Hindlimb muscle (tissue), 1 donor: ENCODE results near the gene CLEC7A. TPM values are rescaled to one million over a fixed set of nuclear protein-coding genes. Genes with fewer than 3 reads are reported as not detected.

Experiments used
- DNase-seq: peaks from one replicate; pipeline ENCODE4 v3.0.0-alpha.2; 2013
- polyA plus RNA-seq: library from polyadenylated mRNA; unstranded; fragments of 120-200 nt; gene quantifications from one replicate; pipeline ENCODE4 v1.2.1, GENCODE V29; 2013; ENCODE audit not compliant: insufficient read length

Gene CLEC7A
- polyA plus RNA-seq, 1 donor: 4.2 TPM

DNA sequence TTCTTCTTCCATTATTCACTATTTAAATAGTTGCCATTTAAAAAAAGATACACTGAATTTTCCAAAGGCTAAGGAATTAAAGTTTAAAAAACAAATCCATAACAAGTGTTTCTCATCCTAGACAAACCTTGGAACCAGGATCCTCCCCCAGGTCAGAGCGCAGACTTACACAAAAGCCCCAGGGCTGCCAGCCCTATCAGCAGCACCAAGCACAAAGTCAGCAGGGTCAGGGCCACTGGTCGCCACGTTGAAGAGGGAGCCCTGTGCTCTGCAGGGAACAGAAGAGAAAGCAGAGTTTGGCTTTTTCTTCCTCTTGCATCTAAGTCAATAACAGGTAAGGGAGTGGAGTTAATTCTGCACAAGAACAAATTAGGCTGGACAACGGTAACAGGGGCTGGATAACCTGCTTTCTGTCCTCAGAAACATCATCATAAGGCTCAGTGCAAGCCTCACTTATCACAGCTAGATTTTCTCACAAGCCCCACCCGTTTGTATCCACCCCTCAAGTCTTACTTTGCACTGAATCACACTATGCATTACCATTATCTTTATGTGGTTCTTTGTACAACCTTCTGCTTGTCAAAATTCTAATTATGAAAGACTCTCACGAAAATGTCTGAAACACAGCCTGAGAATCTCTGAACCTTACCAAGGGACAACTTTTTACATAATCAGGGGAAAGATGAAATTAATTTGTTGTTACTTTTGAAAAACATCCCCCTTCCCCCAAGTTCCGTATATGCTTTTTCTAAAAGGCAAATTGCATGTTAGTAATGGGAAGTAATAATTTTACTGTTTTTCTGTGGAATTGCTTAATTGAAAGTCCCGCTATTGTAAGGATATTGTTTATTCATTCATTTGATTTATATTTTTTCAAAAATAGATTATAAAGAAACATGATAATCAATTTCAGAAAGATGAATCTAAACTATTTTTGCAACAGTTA is 40.8 kb downstream of the CLEC7A start:
- DNase-seq: no peak

GRCh38 chr12:10088031-10088430 is 42.0 kb downstream of the CLEC7A start:
- DNase-seq: no peak

DNA sequence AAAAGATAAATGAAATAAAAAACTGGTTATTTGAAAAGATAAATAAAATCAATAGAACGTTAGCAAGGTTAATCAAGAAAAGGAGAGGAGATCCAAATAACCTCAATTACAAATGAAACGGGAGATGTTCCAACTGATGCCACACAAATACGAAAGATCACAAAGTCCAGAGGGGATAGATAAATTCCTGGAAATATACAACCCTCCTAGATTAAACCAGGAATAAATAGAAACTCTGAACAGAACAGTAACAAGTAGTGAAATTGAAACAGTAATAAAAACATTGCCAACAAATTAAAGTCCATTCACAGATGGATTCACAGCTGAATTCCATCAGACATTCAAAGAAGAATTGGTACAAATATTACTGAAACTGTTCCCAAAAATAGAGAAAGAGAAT is 43.6 kb downstream of the CLEC7A start:
- DNase-seq: no peak

DNA sequence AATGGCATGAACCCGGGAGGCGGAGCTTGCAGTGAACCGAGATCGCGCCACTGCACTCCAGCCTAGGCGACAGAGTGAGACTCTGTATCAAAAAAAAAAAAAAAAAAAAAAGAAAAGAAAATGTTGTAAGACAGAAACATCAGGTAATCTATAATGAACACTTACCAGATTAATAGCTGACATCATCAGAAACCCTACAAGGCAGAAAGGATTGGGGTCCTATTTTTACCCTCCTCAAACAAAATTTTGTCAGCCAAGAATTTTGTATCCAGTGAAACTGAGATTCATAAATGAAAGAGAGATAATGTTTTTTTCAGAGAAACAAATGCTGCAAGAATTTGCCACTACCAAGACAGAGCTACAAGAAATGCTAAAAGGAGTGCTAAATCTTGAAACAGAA is 45.3 kb downstream of the CLEC7A start:
- DNase-seq: no peak

DNA sequence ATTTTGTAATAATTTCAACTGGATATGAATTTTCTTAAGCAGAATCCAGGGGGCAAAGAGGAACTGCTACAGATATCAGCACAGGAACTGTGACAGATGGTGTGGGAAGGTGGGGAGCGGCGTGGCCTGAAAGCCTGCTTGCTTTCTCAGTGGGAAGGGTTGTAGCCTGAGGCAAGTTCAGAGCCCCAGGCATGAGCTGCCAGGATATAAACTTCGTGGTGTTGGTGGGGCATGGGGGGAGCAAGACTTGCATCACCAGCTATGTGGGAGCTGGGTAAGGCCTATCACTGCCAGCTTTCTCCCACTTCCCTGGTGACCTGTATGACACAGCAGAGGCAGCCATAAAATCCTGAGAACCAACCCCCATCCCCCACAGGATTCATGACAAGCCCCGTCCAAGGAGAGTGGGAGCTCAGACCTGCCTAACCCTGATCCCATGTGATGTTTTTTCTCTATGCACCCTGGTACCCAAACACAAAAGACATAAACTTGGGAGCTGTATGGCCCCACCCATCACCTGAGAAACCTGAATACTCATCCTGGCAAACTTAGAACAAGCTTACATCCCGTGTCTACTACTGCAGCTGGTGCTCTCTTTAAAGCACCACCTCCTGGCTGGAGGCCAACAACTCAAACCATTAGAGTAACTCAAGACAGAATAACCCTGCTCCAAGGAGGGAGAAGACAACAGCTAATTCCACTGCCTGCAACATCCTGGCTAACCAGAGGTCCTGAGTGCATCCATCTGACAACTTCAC is 47.7 kb downstream of the CLEC7A start:
- DNase-seq: no peak

DNA sequence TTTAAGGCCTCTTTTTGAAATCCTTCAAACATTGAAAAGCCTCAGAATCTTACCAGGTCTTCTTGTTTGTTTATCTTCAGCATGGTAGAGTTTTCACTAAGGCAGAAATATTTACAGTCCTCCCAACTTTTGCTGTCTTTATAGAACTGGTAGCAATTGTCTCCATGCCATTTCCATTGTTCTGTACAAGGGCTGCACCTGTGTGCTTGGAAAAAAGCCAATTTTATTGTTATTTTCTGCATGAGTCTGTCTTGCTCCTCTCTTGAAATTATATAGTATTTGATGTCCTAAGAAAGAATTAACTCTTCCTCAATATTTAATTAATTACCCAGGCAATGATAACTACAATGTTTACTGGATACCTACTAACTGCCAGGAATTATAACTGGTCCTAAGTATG is 54.5 kb downstream of the CLEC7A start:
- no peak for DNase-seq

DNA sequence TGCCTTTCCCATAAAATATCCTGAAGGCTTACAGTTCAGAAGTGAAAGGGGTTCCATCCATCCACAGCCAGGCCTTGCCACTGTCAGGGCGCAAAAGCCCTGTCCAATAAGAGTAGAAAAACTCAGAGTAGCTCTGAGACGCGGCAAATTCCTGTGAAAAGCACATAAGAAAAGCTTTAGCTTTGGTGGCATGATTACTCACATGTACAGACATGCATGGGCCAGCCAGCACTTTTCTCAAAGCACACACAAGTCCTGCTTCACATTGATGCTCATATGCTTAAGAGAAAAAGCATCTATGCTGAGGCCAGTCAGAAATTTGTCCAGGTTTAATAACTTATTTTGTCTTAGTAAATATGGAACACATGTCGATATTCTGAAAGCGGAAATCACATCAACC is 56.7 kb downstream of the CLEC7A start:
- no peak for DNase-seq

DNA sequence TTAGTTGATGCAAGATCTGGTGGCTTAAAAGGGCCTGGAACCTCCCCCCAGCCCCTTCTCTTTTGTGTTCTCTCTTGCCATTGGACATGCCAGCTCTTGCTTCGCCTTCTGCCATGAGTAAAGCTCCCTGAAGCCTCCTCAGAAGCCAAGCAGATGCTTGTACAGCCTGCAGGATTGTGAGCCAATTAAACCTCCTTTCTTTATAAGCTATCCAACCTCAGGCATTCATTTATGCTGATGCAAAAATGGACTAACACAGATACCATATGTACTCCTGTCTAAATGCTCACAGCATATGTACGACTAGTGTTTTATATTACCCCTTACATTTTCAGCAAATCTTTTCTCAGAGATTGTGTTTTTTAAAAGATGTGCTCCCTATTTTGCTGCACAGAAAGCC is 57.9 kb downstream of the CLEC7A start:
- DNase-seq: no peak

DNA sequence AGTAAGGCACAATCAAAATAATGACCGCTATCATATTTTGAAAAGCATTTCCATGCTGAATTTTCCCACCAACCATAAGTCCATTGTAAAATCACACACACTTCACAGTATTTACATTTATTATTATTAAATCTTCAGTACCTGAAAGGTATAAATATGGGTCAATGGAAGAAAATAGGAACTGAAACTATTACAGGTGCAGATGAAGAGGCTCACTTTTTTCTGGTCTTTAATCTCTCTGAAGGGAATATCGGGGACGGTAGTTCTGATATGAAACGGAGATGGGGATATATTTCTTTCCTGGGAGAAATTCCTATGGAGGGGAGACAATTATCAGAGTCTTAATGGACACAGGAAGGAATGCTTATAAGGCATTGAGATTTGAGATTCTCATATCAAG is 59.6 kb downstream of the CLEC7A start:
- DNase-seq: no peak

- no peak for DNase-seq
These were observed 60.0 kb downstream of the CLEC7A start for GRCh38 chr12:10069976-10070375.

DNA sequence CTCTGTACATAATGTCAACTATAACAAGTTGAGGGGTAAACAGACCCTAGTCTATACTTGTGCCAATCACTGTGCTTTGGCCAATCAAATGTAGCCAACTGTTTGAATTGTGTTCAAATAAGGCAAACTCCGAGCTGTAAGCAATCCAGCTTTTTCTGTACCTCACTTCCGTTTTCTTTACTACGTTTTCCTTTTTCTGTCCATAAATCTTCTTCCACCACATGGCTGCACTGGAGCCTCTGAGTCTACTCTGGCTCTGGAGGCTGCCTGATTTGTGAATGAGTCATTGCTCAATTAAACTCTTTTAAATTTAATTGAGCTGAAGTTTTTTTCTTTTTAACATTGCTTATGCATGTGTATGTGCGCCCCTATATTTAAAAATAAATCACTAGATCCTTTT is 60.9 kb downstream of the CLEC7A start:
- DNase-seq: no peak

- no peak for DNase-seq
These were observed 61.4 kb downstream of the CLEC7A start for GRCh38 chr12:10068644-10069043.

DNA sequence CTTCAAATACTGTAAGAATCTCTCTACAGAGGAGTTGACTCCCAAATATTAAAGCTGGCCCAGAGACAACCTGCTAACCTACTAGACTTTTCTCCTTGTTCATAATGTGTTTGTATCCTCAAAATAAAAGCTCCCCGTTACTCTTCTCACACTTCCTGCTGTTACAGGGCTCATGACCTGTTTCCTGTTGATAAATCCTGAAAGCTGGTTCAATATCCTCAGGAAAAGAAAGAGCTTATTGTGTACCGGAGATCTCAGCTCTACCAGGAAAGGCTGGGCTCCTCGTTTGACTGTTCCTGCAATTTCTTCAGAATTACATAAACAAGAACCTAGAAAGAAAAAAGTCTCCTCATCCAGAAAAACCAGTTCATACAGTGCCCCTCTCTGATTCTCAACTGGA is 62.1 kb downstream of the CLEC7A start:
- no peak for DNase-seq

DNA sequence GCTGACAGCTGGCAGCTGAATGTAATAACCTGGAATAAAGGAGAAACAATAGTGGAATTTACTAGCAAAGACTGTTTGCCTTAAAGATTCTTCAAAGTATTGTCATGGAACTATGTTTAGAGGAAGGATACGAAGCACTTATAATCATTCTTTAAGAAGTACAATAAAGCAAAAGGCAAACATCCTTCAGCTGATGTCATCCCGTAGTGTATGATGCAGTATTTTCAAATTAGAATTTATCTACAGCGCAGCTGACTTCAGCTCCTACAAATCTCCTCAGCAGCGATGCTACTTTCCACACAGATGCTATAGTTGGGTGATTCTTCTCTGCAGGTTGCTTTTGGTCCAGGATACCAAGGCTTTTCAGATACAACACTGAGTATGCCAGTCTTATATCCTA is 62.7 kb downstream of the CLEC7A start:
- no peak for DNase-seq

Other genes with a start within 250 kb of the CLEC7A start
- not detected for gene KLRF2, start 248.7 kb downstream of the CLEC7A start, polyA plus RNA-seq
- gene CLEC2A, start 197.8 kb downstream of the CLEC7A start, polyA plus RNA-seq: not detected
- gene CLEC12A, start 158.8 kb downstream of the CLEC7A start, polyA plus RNA-seq: 0.56 TPM
- gene CLEC1B, start 131.1 kb downstream of the CLEC7A start, polyA plus RNA-seq: not detected
- 0.12 TPM for gene CLEC12B, start 119.6 kb downstream of the CLEC7A start, polyA plus RNA-seq
- 0.12 TPM for gene CLEC9A, start 99.5 kb downstream of the CLEC7A start, polyA plus RNA-seq
- 2.3 TPM for gene CLEC1A, start 31.2 kb downstream of the CLEC7A start, polyA plus RNA-seq
- 2.3 TPM for gene OLR1, start 41.9 kb upstream of the CLEC7A start, polyA plus RNA-seq
- 0.23 TPM for gene TMEM52B, start 48.8 kb upstream of the CLEC7A start, polyA plus RNA-seq
- 21.2 TPM for gene GABARAPL1, start 82.7 kb upstream of the CLEC7A start, polyA plus RNA-seq
- gene KLRD1, start 177.7 kb upstream of the CLEC7A start, polyA plus RNA-seq: 0.59 TPM